GM21367 (cell line): ENCODE measurements around the gene FHIT.

Experiments
- ATAC-seq: cut with Tn5 transposase; IDR thresholded peaks from one replicate; pipeline ENCODE4 v1.9.1; 2021; ENCODE audit not compliant: unreplicated experiment

Gene FHIT

DNA sequence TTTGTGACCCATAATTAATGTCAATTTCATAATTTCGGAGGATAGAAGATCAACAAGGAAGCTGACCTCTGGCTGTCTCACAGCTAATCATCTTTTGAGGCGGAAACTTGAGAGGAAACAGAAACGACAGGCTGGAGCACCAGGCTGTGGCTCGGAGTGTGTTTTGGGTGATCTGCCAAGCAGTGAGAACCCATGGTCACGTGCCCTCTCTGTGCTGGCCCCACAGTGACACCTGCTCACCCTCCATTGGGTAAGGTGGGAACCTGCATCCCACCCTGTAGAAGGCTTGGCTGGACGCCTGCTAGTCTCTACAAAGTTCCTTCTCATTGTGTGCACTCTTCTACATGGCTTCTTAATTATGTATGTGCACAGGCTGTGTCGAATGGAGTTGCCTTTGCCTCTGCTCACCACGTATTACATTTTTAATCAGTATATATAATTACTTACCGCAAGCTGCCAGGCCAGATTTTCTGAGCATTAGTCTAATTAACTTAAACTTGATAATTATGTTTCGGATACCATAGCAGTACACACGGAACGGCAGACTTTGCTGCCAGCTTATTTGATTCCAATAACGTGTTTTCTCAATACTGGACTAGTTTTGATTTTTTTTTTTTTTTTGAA is 1482.0 kb downstream of the FHIT start:
- no peak for ATAC-seq

DNA sequence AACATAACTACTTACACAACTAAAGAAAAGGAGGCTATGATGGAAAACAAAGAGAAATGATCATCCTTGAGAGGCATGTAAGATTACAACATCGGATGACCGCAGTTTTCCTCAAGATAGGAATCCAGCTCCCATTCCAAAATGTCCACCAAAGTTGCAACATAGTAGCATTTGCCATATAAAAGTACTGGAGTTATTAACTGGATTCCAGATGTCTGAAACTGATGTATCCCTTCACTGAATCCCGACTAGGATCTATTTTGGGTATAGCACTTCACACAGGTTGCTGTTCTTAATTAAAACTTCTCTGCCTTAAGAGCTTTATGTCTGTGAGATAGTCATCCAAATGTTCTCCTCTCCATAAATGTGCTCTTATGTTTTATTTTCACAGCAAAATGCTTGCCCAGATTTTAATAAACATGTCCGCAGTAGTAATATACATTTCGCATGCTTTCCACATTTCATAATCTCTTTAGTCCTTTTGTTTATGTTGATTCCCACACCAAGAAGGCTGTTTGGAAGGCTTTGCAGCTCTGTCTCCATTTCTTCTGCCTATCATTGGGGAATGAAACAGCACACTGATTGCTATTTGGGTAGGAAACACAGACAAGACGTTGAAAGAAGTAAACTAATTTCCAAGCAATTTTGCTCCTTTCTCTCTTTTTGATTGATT is 1484.9 kb downstream of the FHIT start:
- no peak for ATAC-seq

DNA sequence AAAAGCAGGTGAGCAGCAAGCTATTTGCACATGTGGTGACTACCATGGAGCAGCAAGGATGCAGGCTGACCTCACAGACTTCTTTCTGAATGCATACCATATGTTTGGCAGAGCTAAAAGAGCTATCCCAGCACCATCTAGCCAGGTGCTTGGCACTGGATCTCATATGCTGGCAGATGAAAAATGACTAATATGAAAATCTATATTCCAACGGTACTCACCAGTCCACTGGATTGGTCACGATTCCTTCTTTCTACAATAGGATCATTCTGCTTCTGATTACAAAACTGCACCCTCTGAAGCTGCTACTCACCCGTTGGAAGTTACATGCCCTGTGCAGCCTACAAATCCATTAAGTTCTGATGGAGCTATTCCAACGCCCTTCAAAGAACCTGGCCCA is 1487.1 kb downstream of the FHIT start:
- ATAC-seq = no peak

DNA sequence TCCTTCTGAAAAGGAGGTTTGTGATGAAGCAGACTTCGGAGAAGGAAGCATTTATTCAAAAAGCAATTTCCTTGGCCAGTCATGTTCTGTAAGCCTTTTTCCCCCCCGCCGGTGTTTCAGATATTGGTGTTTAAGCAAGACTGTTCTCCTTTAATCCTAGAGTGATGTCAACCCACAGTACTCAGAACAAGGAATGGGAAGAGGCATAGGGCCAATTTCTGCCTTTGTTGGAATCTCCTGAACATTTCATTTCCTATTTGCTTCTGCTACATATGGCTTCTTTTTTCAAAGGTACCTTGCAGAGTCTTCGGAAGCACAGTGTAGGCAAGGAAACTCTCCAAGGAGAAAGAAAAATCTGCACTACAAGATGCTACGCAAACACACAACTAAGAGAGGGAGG is 1488.3 kb downstream of the FHIT start:
- no peak for ATAC-seq

DNA sequence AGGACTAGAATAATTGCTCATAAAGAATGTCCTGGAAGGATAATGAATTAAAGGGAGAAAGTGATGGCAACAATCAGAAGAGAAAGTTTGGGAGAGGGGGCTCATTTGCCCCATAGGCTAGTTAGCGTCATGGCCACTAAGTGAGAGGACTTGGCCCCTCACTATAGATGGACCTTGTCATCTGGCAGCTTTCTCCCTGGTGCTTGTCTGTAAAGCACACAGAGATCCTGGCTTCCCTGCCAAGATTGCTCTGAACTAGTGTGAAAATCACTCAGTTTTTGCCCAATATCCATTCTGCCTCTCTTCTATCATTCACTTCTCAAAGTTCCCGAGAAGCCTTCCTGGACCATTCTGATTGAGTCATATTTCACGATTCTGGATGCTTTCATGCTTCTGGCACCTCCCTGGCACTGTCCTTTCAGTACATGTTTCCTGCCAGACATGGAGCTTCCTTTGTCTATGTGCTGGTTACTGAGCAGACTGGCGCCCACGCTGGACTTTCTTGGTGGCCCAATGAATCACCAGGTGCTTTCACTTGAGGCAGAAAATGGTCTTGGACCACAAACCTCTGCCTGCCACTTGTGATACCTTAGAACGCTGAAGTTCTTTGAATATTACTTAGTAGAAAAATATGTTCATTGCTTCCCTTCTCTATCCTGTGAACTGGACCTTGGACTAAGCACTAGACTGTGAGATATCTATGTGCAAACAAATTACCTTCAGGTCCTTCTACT is 1491.8 kb downstream of the FHIT start:
- ATAC-seq = no peak

DNA sequence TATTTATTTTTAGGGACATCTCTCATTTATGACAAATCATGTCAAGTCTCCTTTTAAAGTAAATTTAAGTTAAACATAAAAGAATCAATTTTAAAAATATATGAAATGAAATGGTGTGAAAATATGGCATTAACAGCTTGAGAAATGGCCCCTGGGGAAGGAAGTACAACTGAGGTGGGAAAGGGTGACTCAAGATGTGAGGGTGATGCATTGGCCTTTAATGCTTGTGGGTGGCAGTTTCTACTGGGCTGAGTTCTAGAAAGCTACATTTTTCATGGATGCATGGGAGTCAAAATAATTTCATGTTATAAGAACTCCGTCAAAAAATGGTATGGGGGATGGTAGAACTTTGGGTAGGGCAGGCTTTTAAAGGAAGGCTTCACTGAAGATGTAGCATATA is 1492.6 kb downstream of the FHIT start:
- no peak for ATAC-seq

DNA sequence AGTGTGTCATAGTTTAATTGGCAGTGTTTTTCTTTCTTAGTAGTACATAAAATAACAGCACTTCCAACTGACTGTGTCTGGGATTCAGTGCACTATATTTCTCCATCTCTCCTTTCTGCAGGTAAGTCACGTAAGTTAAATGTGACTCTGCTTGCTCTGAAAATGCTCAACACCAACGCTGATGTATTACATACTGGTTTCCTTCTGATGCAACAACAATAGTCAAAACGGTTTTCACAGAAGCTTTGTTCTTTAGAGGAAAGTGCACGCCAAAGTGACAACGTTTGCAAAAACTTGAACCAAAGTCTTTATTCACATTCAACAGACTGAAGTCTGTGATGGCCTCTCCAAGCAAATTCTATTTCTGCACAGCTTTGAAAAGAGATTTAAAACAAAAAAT is 1494.3 kb downstream of the FHIT start:
- ATAC-seq = no peak

DNA sequence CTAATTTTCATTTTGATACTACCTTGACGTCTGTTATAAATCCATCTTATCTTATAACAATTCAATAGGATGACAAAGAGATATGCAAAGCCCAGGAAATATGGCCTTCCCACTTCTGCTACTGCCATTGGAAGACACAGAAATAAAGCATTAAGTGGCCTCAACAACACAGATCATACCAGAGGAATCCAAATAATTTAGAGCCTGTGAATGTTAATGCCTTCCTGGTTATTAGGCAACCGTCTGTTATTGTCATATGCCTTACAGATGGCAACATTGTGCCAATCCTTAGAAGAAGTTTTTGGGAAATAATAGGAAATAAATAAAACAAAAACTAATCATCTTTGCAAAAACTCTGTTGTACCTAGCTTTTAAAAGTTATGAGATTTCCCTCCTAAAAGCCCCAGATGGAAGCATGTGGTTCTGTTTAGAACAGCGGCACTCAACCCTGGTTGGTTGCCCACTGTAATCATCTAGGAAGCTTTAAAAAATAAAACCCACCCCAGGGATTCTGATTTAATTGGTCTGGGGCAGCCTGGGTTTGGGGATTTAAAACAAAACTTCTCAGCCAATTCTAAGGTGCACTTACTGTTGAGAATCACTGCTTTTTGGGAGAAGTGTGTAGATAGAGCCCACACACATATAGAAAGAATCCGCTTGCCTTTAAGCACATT is 1496.7 kb downstream of the FHIT start:
- ATAC-seq = no peak

DNA sequence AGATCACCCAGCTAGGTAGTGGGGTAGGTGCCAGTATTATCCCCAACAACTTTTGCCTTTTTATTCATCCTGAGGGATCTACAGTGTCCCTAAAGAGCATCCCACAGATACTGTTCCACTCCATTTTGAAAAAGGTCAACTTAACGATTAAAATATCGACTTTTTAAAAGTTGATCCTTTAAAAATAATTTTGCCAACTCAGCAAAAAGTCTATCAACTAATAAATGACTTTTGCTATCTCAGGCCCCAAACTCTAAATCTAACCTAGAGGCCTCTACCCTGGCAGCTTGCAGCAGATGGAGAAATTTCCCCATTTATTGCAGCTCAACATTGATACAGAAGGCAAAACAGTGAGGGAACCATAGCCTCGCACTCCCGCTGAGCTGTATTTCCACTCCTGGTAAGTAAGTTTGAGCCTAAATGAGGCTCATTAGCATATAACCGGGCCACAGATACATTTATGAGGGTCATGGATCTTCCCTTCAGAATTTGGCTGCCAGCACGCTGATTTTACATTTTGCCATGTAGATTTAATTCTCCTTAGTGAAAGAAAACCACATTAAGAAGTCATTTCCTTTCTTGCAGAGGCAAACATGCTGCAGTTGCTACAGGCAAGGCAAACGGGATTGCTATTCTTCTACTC is 1497.3 kb downstream of the FHIT start:
- ATAC-seq = no peak

DNA sequence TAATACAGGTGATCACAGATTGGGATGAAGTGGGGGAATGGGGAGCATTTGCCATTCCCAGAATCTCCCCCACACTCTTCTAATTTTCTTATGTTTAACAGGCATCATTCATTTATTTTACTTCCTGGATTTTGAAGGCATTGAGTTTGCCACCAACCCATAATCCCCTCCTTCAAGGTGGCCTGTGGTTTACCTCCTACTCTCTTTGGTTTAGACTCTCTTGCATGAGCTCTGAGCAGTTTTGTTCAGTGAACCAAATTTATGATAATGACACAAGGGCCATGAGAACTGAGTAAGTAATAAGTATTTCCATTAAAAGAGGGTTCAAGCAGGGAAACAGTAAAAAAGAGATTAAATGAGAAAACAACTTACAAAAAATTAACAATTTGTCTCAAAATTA is 1498.3 kb downstream of the FHIT start:
- no peak for ATAC-seq

DNA sequence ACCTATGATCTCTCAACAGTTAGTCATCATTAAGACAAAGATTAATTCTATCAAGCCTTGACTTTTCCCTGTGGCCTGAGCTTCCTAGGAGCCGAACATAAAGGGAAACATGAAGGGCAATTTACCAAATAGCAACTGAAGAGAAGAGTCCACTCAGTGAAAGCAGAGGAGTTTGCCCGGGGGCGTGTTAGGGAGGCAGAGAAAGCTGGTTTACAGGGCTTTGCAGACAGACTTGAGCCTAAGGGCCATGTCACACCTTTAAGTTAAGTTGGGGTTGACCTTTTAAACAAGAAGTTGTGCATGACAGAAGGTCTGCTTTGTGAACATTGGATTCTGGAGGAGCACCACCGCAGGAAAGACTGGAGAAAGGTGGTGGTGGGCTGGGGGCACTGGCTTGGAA is 1499.6 kb downstream of the FHIT start:
- ATAC-seq = no peak

DNA sequence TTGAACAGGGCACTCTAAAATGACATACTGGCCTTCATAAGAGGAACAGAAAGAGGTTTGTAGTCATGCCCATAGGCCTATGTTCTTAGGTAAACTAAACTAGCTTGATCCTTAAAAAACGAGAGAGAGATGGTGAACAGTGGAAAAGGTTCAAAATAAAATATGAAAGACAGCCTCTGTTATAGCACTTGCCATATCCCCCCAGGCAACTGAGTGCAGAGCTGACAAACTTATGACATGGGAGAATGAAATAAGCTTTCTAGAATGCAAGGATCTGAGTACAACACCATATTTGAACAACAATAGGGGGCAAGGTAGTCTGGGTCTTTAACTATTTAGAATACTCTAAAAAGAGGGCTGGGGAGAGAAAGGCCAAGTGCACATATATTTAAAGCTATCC is 1500.9 kb downstream of the FHIT start:
- no peak for ATAC-seq

DNA sequence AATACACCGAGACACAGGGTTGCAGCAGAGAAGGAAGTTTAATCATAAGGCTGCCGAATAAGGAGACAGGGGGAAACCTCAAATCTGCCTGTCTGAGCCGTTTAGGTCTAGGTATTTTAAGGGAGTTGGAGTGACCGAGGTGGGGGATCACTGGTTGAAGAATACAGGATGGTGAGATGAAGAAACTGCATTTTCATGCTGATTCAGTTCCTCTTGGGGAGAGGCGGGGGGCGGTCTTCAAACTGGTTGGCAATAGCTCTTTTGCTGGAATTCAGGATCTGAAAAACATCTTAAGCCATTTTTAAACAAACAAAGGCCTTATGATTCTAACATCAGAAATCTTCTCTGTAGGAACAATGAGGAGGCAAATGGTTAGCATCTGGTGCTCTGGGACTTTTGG is 1502.0 kb downstream of the FHIT start:
- no peak for ATAC-seq

DNA sequence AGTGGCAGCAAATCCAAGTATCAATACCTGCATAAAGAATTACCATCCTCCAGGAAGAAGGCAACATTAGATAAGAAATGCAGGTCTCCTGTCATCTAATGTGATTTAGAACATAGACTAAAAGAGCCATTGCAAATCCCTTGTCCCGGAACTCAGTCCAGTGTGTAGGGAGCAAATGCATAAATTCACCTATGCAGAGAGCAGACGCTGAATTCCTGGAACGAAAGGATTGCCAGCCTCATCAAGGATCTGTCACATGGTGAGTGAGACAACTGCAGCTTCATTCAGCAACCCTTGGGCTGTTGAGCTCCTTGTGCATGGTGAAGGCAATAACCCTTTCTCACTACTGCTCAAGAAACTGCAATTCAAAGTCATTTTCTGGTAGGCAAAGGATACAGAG is 1504.7 kb downstream of the FHIT start:
- ATAC-seq = no peak

DNA sequence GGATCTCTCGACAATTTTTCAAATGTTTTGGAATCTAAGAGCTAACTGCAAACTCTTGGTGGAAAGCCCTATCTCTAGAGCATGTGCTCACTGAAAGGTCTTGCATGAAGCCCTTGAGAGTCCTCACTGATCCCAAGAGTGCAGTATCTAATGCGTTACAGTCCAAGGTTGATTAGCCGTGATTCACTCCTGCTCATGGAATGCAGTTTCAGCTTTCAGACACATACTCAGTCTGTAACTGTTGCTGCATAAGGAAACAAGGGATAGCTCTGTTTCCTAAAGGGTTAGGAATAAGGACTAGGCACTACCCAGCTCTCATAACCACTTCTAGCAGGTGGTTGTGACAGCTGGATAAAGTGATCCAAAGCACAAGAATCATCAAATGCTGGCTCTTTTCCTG is 1514.0 kb downstream of the FHIT start:
- no peak for ATAC-seq

DNA sequence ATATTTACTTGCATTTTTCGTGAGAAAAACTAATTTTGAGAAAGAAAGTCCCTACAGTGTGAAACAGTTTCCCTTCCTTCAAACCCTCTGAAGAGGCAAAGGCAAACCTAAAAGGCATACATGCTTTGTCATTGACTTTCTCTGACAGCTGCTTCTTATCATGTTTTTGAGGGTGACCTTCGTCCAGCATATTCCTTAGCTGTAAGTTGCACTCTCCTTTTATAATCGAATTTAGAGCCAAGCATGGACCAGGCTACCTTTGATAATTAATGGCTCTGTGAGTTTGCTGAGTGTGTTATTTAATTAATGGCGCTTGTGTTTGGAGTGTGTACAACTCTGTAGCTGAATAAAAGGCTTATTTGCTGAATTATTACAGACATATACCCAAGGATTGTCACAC is 1517.2 kb downstream of the FHIT start:
- no peak for ATAC-seq

DNA sequence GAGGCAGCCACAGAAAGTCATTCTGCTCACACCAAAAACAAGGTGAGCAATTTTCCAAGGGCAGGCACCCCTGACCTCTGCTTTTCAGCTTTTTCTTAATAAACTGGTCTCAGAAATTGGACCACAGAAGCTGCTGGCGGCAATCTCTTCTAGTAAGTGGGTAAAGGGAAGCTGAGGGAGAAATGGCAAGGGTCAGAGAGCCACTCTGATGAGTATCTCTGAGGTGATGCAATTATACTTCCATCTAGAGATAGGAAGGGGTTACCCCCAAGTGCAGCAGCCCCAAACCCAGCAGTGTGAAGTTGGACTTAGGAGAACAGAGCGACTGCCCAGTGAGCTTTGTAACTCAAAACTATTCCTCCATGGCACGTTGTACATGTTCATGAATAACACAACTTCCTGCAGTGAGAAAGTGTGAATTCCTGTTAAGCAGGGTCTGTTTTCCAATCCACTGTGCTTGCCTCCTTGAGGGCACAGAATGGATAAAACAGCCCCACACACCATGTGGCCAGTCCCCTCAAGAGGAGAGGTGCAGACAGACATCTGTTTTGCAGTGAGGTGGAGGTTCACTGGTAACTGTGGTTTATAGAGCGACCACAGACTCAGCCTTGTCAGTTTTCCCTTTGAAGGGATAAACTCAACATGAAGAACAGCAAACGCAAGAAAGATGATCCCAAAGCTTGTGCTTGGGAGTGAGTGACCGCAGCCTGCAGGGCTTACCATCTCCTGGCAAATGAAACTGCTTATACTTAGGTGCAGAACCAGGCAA is 1518.0 kb downstream of the FHIT start:
- no peak for ATAC-seq

DNA sequence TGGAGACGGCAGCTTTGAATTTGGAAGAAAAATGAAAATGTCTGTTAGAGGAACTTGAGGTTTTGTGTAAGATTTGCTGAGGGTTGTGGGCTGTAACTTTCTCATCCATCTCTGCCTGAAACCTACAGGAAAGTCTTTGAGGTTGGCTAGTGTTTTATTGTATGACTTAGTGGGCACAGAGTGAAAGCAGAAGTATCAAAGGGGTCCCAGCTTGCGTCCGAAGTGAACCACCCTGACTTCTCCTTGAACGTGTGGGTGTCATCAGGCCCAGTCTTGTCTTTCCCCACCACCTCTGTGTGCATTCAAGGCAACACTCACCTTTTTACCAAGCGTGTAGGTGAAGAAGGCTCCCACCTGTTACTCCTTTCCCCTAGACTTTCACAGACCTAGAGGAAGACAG is 1519.3 kb downstream of the FHIT start:
- ATAC-seq = no peak

DNA sequence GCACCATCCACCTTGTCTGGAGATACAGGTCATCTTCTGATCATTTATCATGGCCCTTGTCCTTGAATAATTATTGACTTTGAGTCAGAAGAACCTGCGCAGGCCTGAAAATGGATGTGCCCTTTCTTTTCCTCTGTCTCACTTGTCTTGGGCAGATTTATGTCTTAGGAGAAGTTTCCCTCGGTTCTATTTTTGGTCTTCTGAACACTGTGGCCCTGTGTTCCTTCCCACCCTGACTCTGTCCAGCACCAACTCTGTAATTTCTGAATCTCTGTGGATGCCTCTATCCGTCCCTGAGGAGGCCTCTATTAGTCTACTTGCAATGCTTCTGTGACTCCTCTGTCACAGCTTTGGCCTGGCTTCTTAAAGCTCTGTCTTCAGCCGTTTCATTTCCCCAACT is 1520.7 kb downstream of the FHIT start:
- no peak for ATAC-seq

DNA sequence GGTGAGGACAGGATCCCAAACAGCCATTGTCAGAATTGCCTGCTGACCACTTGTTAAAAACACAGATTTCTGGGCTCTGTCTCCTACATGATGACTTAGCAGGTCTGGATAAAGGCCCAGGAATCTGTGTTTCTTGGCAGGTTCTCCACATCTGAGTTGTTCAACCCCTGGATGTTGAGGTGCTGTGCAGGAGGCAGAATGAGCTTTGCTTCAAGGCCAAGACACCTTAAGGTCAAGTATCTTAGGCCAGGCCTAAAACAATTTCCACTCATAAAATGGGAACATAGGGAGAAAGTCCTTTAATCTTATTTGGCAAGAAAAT is 1522.7 kb downstream of the FHIT start:
- no peak for ATAC-seq
